ENCODE results near the gene EPN2.

- TF ChIP-seq CTCF (IDR thresholded peaks at IDR 0.05): no peak
- TF ChIP-seq POLR2A (IDR thresholded peaks at IDR 0.05): no peak
Observed at GRCh38 chr17:19275457-19276127, 38.4 kb downstream of the EPN2 start.

Data from adrenal gland (tissue), 5 donors.